Measurements from ENCODE around the gene HSPA4. TPM values are rescaled to one million over a fixed set of nuclear protein-coding genes. Genes with fewer than 3 reads are reported as not detected.
A peak's percentile ranks its signal among the peaks of the same experiment; 100 is the strongest.

Gene HSPA4
- total and polyA plus RNA-seq, 2 of the 13 experiments (the other 11 are each of a cell fraction or from before 2014, with no cell fraction given), result 36.6 to 231 TPM

DNA sequence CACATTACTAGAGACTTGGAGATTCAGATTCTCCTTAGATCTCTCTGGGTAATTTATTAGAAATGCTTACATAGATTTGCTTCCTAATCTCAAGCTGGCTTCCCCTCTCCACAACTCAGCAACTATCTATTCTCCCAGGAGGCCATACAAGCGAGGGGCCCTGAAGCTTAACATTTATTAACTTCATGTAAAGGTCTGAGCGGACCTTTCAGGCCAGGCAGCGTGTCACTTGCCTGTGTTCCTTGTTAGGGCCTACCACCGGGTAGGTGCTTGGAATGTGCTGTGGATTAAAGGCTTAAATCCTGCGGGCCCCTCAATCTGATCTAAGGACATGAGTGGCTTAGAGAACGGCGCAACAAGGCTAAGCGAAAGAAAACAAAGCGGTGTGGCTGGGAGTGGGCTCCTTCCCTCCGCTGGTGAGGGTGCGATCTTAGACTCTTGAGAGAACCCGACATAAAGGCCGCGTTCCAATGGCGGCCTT lies 712 bp upstream of the HSPA4 start (continued):
- TF ChIP-seq, protein P1, sequence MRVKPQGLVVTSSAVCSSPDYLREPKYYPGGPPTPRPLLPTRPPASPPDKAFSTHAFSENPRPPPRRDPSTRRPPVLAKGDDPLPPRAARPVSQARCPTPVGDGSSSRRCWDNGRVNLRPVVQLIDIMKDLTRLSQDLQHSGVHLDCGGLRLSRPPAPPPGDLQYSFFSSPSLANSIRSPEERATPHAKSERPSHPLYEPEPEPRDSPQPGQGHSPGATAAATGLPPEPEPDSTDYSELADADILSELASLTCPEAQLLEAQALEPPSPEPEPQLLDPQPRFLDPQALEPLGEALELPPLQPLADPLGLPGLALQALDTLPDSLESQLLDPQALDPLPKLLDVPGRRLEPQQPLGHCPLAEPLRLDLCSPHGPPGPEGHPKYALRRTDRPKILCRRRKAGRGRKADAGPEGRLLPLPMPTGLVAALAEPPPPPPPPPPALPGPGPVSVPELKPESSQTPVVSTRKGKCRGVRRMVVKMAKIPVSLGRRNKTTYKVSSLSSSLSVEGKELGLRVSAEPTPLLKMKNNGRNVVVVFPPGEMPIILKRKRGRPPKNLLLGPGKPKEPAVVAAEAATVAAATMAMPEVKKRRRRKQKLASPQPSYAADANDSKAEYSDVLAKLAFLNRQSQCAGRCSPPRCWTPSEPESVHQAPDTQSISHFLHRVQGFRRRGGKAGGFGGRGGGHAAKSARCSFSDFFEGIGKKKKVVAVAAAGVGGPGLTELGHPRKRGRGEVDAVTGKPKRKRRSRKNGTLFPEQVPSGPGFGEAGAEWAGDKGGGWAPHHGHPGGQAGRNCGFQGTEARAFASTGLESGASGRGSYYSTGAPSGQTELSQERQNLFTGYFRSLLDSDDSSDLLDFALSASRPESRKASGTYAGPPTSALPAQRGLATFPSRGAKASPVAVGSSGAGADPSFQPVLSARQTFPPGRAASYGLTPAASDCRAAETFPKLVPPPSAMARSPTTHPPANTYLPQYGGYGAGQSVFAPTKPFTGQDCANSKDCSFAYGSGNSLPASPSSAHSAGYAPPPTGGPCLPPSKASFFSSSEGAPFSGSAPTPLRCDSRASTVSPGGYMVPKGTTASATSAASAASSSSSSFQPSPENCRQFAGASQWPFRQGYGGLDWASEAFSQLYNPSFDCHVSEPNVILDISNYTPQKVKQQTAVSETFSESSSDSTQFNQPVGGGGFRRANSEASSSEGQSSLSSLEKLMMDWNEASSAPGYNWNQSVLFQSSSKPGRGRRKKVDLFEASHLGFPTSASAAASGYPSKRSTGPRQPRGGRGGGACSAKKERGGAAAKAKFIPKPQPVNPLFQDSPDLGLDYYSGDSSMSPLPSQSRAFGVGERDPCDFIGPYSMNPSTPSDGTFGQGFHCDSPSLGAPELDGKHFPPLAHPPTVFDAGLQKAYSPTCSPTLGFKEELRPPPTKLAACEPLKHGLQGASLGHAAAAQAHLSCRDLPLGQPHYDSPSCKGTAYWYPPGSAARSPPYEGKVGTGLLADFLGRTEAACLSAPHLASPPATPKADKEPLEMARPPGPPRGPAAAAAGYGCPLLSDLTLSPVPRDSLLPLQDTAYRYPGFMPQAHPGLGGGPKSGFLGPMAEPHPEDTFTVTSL (CRISPR knock-in tag; IDR thresholded peaks at IDR 0.05; ENCODE audit: borderline replicate concordance), result no peak
- TF ChIP-seq ZNF672 (CRISPR knock-in tag; IDR thresholded peaks at IDR 0.05), result no peak
- TF ChIP-seq CHD2 (IDR thresholded peaks at IDR 0.05; ENCODE audit: low read depth, low read length), result no peak
- 0 out of 2 replicates have a peak, but pooled peaks have one; percentile 8 for TF ChIP-seq ZNF510 (CRISPR knock-in tag; IDR thresholded peaks at IDR 0.05; ENCODE audit: low read depth)
- 0 out of 2 replicates have a peak, but pooled peaks have one; percentile 49 for TF ChIP-seq ZBTB37 (CRISPR knock-in tag; IDR thresholded peaks at IDR 0.05)
- TF ChIP-seq ATRX (CRISPR knock-in tag; IDR thresholded peaks at IDR 0.05; ENCODE audit: borderline replicate concordance), result no peak
- TF ChIP-seq EEA1 (CRISPR knock-in tag; IDR thresholded peaks at IDR 0.05; ENCODE audit: borderline replicate concordance), result no peak
- TF ChIP-seq HNRNPLL (IDR thresholded peaks at IDR 0.05; ENCODE audit: low read depth, low read length, poor library complexity, severe bottlenecking), result no peak
- no peak for TF ChIP-seq ZNF496 (CRISPR knock-in tag; IDR thresholded peaks at IDR 0.05; ENCODE audit: insufficient replicate concordance)
- no peak for TF ChIP-seq SYNCRIP (IDR thresholded peaks at IDR 0.05; ENCODE audit: insufficient read depth, low read depth, low read length)
- peak; percentile 89; the same call in 1 of the 2 replicates for TF ChIP-seq ZC3H4 (CRISPR knock-in tag; IDR thresholded peaks at IDR 0.05; ENCODE audit: borderline replicate concordance)
- no peak for TF ChIP-seq ZNF230 (CRISPR knock-in tag; IDR thresholded peaks at IDR 0.05)
- TF ChIP-seq, protein P2, sequence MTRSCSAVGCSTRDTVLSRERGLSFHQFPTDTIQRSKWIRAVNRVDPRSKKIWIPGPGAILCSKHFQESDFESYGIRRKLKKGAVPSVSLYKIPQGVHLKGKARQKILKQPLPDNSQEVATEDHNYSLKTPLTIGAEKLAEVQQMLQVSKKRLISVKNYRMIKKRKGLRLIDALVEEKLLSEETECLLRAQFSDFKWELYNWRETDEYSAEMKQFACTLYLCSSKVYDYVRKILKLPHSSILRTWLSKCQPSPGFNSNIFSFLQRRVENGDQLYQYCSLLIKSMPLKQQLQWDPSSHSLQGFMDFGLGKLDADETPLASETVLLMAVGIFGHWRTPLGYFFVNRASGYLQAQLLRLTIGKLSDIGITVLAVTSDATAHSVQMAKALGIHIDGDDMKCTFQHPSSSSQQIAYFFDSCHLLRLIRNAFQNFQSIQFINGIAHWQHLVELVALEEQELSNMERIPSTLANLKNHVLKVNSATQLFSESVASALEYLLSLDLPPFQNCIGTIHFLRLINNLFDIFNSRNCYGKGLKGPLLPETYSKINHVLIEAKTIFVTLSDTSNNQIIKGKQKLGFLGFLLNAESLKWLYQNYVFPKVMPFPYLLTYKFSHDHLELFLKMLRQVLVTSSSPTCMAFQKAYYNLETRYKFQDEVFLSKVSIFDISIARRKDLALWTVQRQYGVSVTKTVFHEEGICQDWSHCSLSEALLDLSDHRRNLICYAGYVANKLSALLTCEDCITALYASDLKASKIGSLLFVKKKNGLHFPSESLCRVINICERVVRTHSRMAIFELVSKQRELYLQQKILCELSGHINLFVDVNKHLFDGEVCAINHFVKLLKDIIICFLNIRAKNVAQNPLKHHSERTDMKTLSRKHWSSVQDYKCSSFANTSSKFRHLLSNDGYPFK (CRISPR knock-in tag; IDR thresholded peaks at IDR 0.05; ENCODE audit: borderline replicate concordance), result no peak
- no peak for TF ChIP-seq ZNF720 (CRISPR knock-in tag; IDR thresholded peaks at IDR 0.05)
- 0 out of 2 replicates have a peak, but pooled peaks have one; percentile 75 for TF ChIP-seq ZC3H13 (CRISPR knock-in tag; IDR thresholded peaks at IDR 0.05)
- no peak for TF ChIP-seq CENPX (CRISPR knock-in tag; IDR thresholded peaks at IDR 0.05)
- TF ChIP-seq ZMYM3 (CRISPR knock-in tag; IDR thresholded peaks at IDR 0.05), result no peak
- no peak for TF ChIP-seq ZFP91 (CRISPR knock-in tag; IDR thresholded peaks at IDR 0.05; ENCODE audit: borderline replicate concordance)
